GM19025 (cell line): ENCODE results near the gene PGGHG.

ENCODE experiments used
- ATAC-seq: cut with Tn5 transposase; IDR thresholded peaks from one replicate; pipeline ENCODE4 v1.9.1; 2021; ENCODE audit warnings: mild to moderate bottlenecking, low read depth, moderate library complexity; ENCODE audit not compliant: unreplicated experiment

PGGHG gene

GRCh38 chr11:288478-289397 lies at the start of gene PGGHG:
PGGHG (plus strand) TSS chr11:289126; CDS start chr11:289817, 691 bp downstream.
- ATAC-seq: no peak

- ATAC-seq: no peak
These were observed 48.6 kb upstream of the PGGHG start for GRCh38 chr11:240315-240714.

GRCh38 chr11:241634-242033 lies 47.3 kb upstream of the PGGHG start:
- ATAC-seq: no peak

GRCh38 chr11:244376-244775 lies 44.5 kb upstream of the PGGHG start:
- no peak for ATAC-seq

- ATAC-seq: no peak
These were observed 39.9 kb upstream of the PGGHG start for GRCh38 chr11:249062-249461.

- no peak for ATAC-seq
These were observed 38.7 kb upstream of the PGGHG start for GRCh38 chr11:250274-250673.

GRCh38 chr11:250740-251299 lies 38.1 kb upstream of the PGGHG start:
- no peak for ATAC-seq

GRCh38 chr11:251550-251949 lies 37.4 kb upstream of the PGGHG start:
- no peak for ATAC-seq

GRCh38 chr11:252666-253065 lies 36.3 kb upstream of the PGGHG start:
- no peak for ATAC-seq

GRCh38 chr11:253160-253885 lies 35.6 kb upstream of the PGGHG start:
- ATAC-seq: no peak

GRCh38 chr11:253886-254270 lies 35.0 kb upstream of the PGGHG start:
- ATAC-seq: no peak

- no peak for ATAC-seq
These were observed 33.8 kb upstream of the PGGHG start for GRCh38 chr11:255176-255575.

- ATAC-seq: no peak
These were observed 33.1 kb upstream of the PGGHG start for GRCh38 chr11:255816-256215.

- no peak for ATAC-seq
These were observed 31.8 kb upstream of the PGGHG start for GRCh38 chr11:256952-257737.

GRCh38 chr11:257766-258493 lies 31.0 kb upstream of the PGGHG start:
- no peak for ATAC-seq

- ATAC-seq: no peak
These were observed 29.5 kb upstream of the PGGHG start for GRCh38 chr11:259413-259812.

GRCh38 chr11:261624-262023 lies 27.3 kb upstream of the PGGHG start:
- ATAC-seq: no peak

GRCh38 chr11:266676-267439 lies 22.1 kb upstream of the PGGHG start:
- no peak for ATAC-seq

- no peak for ATAC-seq
These were observed 21.4 kb upstream of the PGGHG start for GRCh38 chr11:267491-267994.
